ENCODE results near the gene IGSF5. TPM values are rescaled to one million over a fixed set of nuclear protein-coding genes. Genes with fewer than 3 reads are reported as not detected.

IGSF5 gene
- total and polyA plus RNA-seq, 4 donors, result 0.03 to 0.08 TPM; not detected in 2

- no peaks in the 10 kb centered on the region for H3K4me1 ChIP-seq (ENCODE audit: control insufficient read depth in 4 of 4, insufficient read depth in 4 of 4, low read length in 3 of 4)
- H3K4me3 ChIP-seq (ENCODE audit: low read depth in 1 of 3, low read length in 3 of 3), result no peak overlapping the region
- no peaks in the 10 kb centered on the region for H3K9me3 ChIP-seq (ENCODE audit: control insufficient read depth in 4 of 4, low read length in 3 of 4)
- WGBS, result 78% methylated on average over 5 of the region's 5 CpGs
- no peaks in the 10 kb centered on the region for H3K36me3 ChIP-seq (ENCODE audit: control insufficient read depth in 4 of 4, insufficient read depth in 3 of 4, low read depth in 1 of 4, low read length in 3 of 4)
- no peak overlapping the region for H3K27ac ChIP-seq (ENCODE audit: low read depth in 1 of 2, low read length in 2 of 2)
- peaks cover 0 to 5% (median 0%) of the 10 kb centered on the region in 4 donors for H3K27me3 ChIP-seq (ENCODE audit: control insufficient read depth in 4 of 4, insufficient read depth in 4 of 4, low read length in 3 of 4)
- DNase-seq (ENCODE audit: low spot score), result no peak
- no peak for TF ChIP-seq MAX (IDR thresholded peaks at IDR 0.05)
- no peak for TF ChIP-seq TAF1 (conservative IDR thresholded peaks at IDR 0.05)
- TF ChIP-seq YY1 (IDR thresholded peaks at IDR 0.05), result no peak
- TF ChIP-seq CTCF (IDR thresholded peaks at IDR 0.05; ENCODE audit: low read depth, low read length, missing input control), result no peak
- no peak for TF ChIP-seq ATF3 (IDR thresholded peaks at IDR 0.05)
- no peak for TF ChIP-seq NR2F2 (IDR thresholded peaks at IDR 0.05)
- TF ChIP-seq RXRA (IDR thresholded peaks at IDR 0.05), result no peak
- TF ChIP-seq SP1 (IDR thresholded peaks at IDR 0.05), result no peak
- TF ChIP-seq REST (IDR thresholded peaks at IDR 0.05), result no peak
- H3K9ac ChIP-seq (ENCODE audit: low read depth in 1 of 2, low read length in 2 of 2), result no peak overlapping the region
These were observed 24.7 kb upstream of the IGSF5 start for GRCh38 chr21:39720126-39720778.

- Histone ChIP-seq H3K27ac (ENCODE audit: low read depth in 1 of 2, low read length in 2 of 2) (no peak overlapping the region), H3K27me3 (ENCODE audit: control insufficient read depth in 4 of 4, insufficient read depth in 4 of 4, low read length in 3 of 4) (peaks cover 0 to 5% (median 0%) of the 10 kb centered on the region in 4 donors), H3K4me3 (ENCODE audit: low read depth in 1 of 3, low read length in 3 of 3) (no peak overlapping the region), H3K9me3 (ENCODE audit: control insufficient read depth in 4 of 4, low read length in 3 of 4) (no peaks in the 10 kb centered on the region), H3K9ac (ENCODE audit: low read depth in 1 of 2, low read length in 2 of 2) (no peak overlapping the region), H3K4me1 (ENCODE audit: control insufficient read depth in 4 of 4, insufficient read depth in 4 of 4, low read length in 3 of 4) (no peaks in the 10 kb centered on the region), H3K36me3 (ENCODE audit: control insufficient read depth in 4 of 4, insufficient read depth in 3 of 4, low read depth in 1 of 4, low read length in 3 of 4) (no peaks in the 10 kb centered on the region)
- WGBS, result 88% methylated on average over 1 of the region's 1 CpG
- no peak for TF ChIP-seq RAD21 (IDR thresholded peaks at IDR 0.05)
- TF ChIP-seq TAF1 (conservative IDR thresholded peaks at IDR 0.05), result no peak
- no peak for TF ChIP-seq HNF4A (conservative IDR thresholded peaks at IDR 0.05)
- no peak for TF ChIP-seq NR2F2 (IDR thresholded peaks at IDR 0.05)
- TF ChIP-seq JUND (IDR thresholded peaks at IDR 0.05), result no peak
- no peak for TF ChIP-seq HNF4G (IDR thresholded peaks at IDR 0.05)
- no peak for TF ChIP-seq EGR1 (IDR thresholded peaks at IDR 0.05; ENCODE audit: low read depth in 2 of 2)
- no peak for TF ChIP-seq FOXA2 (IDR thresholded peaks at IDR 0.05)
- TF ChIP-seq GABPA (IDR thresholded peaks at IDR 0.05 in 1 of 2, conservative IDR thresholded peaks at IDR 0.05 in 1 of 2), result no peak
- TF ChIP-seq ZBTB33 (IDR thresholded peaks at IDR 0.05), result no peak
- TF ChIP-seq CTCF (IDR thresholded peaks at IDR 0.05; ENCODE audit: low read depth, low read length, missing input control), result no peak
- TF ChIP-seq SP1 (IDR thresholded peaks at IDR 0.05), result no peak
- TF ChIP-seq MAX (IDR thresholded peaks at IDR 0.05), result no peak
- no peak for TF ChIP-seq RXRA (IDR thresholded peaks at IDR 0.05)
- DNase-seq (ENCODE audit: low spot score), result no peak
These were observed 23.1 kb upstream of the IGSF5 start for GRCh38 chr21:39721885-39722284.
